NCI-H2196 (cell line): Measurements from ENCODE around the gene OLFML2A.

Source experiments
- DNase-seq: peaks from one replicate; lab custom pipeline; 2025; ENCODE audit not compliant: unreplicated experiment; lab: John Stamatoyannopoulos, UW

OLFML2A gene

DNA sequence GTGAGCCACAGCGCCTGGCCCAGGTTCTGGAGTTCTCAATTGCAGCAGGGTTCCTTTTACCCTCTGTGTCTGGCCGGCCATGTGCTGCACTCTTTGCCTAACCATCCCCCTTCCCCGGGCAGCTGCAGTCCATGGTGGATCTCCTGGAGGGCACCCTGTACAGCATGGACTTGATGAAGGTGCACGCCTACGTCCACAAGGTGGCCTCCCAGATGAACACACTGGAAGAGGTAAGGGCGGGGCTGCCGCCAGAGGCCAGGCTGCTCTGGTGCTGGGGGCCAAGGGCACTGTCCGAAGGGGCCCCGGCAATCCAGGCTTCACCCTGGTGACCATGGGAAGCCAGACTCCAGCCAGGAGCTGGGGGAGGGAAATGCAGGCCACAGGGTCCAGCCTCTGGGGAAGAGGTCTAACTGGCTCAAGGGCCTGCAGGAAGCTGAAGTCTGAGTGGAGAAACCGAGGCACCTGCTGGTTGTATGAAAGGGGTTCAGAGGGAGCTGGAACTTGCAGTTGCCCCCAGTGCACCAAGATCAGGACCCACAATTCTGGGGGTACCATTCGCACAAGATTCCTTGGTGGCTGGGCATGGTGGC is 18.1 kb downstream of the OLFML2A start:
- no peak for DNase-seq

GRCh38 chr9:124795881-124796431 is 19.0 kb downstream of the OLFML2A start:
- DNase-seq: no peak

GRCh38 chr9:124797343-124798103 is 20.6 kb downstream of the OLFML2A start:
- DNase-seq: no peak

GRCh38 chr9:124799274-124800006 is 22.5 kb downstream of the OLFML2A start:
- DNase-seq: no peak

- no peak for DNase-seq
These were observed 23.6 kb downstream of the OLFML2A start for GRCh38 chr9:124800306-124801259.

DNA sequence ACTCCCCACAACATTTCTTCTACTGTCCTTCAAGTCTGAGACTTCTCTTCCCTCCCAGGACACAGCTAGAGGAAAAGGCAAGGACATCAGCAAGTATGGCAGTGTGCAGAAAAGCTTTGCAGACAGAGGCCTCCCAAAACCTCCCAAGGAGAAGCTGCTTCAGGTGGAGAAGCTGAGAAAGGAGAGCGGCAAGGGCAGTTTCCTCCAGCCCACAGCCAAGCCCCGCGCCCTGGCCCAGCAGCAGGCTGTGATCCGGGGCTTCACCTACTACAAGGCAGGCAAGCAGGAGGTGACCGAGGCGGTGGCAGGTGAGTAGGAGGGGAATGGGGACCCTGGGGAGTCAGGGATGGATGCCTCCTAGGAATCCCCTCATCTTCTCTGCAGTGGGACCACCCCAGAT is 24.4 kb downstream of the OLFML2A start:
- DNase-seq: no peak

- DNase-seq: no peak
These were observed 25.5 kb downstream of the OLFML2A start for GRCh38 chr9:124802426-124802825.

DNA sequence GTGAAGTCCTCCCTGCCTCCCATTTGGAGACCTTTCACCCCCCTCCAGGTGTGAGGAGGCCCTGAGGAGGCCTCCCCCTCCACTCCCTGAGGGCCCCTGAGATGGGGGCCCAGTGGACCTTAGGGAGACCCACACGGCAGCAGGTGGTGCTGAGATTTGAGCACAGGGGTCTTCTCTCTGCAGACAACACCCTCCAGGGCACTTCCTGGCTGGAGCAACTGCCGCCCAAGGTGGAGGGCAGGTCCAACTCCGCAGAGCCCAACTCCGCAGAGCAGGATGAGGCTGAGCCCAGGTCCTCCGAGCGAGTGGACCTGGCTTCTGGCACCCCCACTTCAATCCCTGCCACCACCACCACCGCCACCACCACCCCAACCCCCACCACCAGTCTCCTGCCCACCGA is 27.0 kb downstream of the OLFML2A start:
- no peak for DNase-seq

DNA sequence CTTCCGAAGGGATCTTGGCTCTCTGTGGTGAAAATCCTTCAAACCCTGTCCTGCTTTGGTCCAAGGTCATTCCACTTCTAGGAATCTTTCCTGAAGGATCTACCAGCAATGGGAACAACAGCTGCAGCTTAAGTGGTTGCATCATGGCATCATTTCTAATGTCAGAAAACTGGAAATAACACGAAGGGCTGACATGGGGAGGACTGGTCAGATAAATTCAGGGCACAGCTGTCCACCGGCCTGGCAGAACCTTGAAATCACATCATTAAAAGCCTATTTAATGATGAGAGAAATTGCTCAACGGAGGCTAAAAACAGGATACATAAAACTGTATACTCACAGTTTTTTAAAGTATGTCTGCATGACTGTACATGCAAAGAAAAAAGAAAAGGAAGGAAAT is 28.3 kb downstream of the OLFML2A start:
- DNase-seq: no peak

GRCh38 chr9:124808246-124808956 is 31.5 kb downstream of the OLFML2A start:
- DNase-seq: no peak

- no peak for DNase-seq
These were observed 32.3 kb downstream of the OLFML2A start for GRCh38 chr9:124809211-124809610.

DNA sequence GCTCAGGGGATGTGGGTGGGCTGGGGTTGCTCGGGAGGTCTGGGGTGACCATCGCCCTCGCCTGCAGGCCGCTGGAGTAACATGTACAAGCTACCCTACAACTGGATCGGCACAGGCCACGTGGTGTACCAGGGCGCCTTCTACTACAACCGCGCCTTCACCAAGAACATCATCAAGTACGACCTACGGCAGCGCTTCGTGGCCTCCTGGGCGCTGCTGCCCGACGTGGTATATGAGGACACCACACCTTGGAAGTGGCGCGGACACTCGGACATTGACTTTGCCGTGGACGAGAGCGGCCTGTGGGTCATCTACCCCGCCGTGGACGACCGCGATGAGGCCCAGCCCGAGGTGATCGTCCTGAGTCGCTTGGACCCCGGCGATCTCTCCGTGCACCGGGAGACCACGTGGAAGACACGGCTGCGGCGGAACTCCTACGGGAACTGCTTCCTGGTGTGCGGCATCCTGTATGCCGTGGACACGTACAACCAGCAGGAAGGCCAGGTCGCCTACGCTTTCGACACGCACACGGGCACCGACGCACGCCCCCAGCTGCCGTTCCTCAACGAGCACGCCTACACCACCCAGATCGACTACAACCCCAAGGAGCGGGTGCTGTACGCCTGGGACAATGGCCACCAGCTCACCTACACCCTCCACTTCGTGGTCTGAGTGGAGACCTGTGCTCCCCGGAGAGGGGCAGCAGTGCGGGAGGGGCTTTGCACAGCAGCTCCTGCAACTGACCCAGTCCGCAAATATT is 33.0 kb downstream of the OLFML2A start:
- DNase-seq: no peak

- DNase-seq: no peak
These were observed 33.9 kb downstream of the OLFML2A start for GRCh38 chr9:124810663-124811355.

GRCh38 chr9:124812441-124812876 is 35.5 kb downstream of the OLFML2A start:
- DNase-seq: no peak

- no peak for DNase-seq
These were observed 36.1 kb downstream of the OLFML2A start for GRCh38 chr9:124813041-124813440.

- no peak for DNase-seq
These were observed 36.7 kb downstream of the OLFML2A start for GRCh38 chr9:124813501-124814163.

GRCh38 chr9:124814164-124814535 is 37.2 kb downstream of the OLFML2A start:
- no peak for DNase-seq

GRCh38 chr9:124815601-124816000 is 38.7 kb downstream of the OLFML2A start:
- DNase-seq: no peak
